ENCODE results near the gene PRKG2.

DNA sequence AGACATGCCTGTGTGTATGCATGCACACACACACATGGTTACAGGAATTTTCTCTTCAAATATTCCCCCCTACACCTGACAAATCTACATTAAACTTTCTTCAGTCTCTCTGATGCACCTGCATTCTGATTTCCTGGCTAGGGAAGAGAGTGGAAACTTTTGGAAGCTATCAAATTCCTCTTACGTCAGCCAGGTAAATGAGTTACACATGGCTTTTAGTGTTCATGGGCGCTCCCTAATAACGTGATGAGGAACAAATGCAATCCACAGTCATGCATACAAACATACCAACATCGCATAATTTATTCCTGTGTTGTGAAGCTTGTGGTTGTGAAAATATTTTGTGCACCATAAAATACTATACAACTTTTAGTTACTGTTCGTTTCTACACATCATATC, 149.6 kb downstream of the PRKG2 start:
- TF ChIP-seq, protein P1, sequence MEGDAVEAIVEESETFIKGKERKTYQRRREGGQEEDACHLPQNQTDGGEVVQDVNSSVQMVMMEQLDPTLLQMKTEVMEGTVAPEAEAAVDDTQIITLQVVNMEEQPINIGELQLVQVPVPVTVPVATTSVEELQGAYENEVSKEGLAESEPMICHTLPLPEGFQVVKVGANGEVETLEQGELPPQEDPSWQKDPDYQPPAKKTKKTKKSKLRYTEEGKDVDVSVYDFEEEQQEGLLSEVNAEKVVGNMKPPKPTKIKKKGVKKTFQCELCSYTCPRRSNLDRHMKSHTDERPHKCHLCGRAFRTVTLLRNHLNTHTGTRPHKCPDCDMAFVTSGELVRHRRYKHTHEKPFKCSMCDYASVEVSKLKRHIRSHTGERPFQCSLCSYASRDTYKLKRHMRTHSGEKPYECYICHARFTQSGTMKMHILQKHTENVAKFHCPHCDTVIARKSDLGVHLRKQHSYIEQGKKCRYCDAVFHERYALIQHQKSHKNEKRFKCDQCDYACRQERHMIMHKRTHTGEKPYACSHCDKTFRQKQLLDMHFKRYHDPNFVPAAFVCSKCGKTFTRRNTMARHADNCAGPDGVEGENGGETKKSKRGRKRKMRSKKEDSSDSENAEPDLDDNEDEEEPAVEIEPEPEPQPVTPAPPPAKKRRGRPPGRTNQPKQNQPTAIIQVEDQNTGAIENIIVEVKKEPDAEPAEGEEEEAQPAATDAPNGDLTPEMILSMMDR (IDR thresholded peaks at IDR 0.05; ENCODE audit: extremely low read depth in 1 of 2, insufficient read depth in 1 of 2, low read depth in 1 of 2, low read length in 2 of 2), result no peak
- TF ChIP-seq JUN (IDR thresholded peaks at IDR 0.05; ENCODE audit: borderline replicate concordance, insufficient read depth, insufficient read length, low read depth) (no peak), POLR2AphosphoS5 (IDR thresholded peaks at IDR 0.05; ENCODE audit: insufficient read depth, low read depth, low read length) (no peak)

All from endothelial cell of umbilical vein (primary cell).